Calu3 (cell line): ENCODE results near the gene CPT1C. TPM values are rescaled to one million over a fixed set of nuclear protein-coding genes. Genes with fewer than 3 reads are reported as not detected.

Source experiments
- BruUV-seq: library from RNA; stranded (reverse); fragments of 400-500 nt; replicated peaks from 2 replicates; lab custom pipeline; 2021; lab: Mats Ljungman, UMichigan
- CTCF ChIA-PET: fragments of 300-600 bp; sonication (Branson Sonifier 250); formaldehyde crosslinking; loops from one replicate; lab custom pipeline; 2022; ENCODE audit warnings: antibody characterized with exemption; lab: Charles Lee
- DNase-seq: peaks from one replicate; pipeline ENCODE4 v3.0.0; 2022
- H3K27ac Mint-ChIP-seq: one replicate; pipeline ENCODE4 v1.8.0; 2022; ENCODE audit warnings: mixed read lengths; ENCODE audit not compliant: unreplicated experiment
- H3K27me3 Mint-ChIP-seq: one replicate; pipeline ENCODE4 v1.8.0; 2022; ENCODE audit warnings: mixed read lengths; ENCODE audit not compliant: unreplicated experiment
- H3K36me3 Mint-ChIP-seq: one replicate; pipeline ENCODE4 v1.8.0; 2022; ENCODE audit warnings: mild to moderate bottlenecking, moderate library complexity, mixed read lengths; ENCODE audit not compliant: insufficient read depth, unreplicated experiment
- H3K4me1 Mint-ChIP-seq: one replicate; pipeline ENCODE4 v1.8.0; 2022; ENCODE audit warnings: mild to moderate bottlenecking, low read depth, mixed read lengths; ENCODE audit not compliant: unreplicated experiment
- H3K4me3 Mint-ChIP-seq: one replicate; pipeline ENCODE4 v1.8.0; 2022; ENCODE audit warnings: mild to moderate bottlenecking, low read depth, moderate library complexity, mixed read lengths; ENCODE audit not compliant: unreplicated experiment
- H3K9me3 Mint-ChIP-seq: one replicate; pipeline ENCODE4 v1.8.0; 2022; ENCODE audit warnings: low read depth, mixed read lengths; ENCODE audit not compliant: unreplicated experiment
- intact Hi-C: fragments of 100-400 bp; cut with micrococcal nuclease; formaldehyde crosslinking; loops from one replicate; pipeline ENCODE4 v1.10.0; 2022; ENCODE audit not compliant: unreplicated experiment
- total RNA-seq: library from RNA; stranded (reverse); gene quantifications from 2 replicates; pipeline ENCODE4 v1.2.3, GENCODE V29; 2022
- TF ChIP-seq, protein P1 (sequence below): fragments of 200-600 bp; IDR thresholded peaks from one replicate; pipeline ENCODE4 v1.8.0; 2022; ENCODE audit warnings: antibody characterized with exemption; ENCODE audit not compliant: unreplicated experiment

The CPT1C gene
- total RNA-seq, 1 experiment from 2014 or later, result 0.57 TPM

DNA sequence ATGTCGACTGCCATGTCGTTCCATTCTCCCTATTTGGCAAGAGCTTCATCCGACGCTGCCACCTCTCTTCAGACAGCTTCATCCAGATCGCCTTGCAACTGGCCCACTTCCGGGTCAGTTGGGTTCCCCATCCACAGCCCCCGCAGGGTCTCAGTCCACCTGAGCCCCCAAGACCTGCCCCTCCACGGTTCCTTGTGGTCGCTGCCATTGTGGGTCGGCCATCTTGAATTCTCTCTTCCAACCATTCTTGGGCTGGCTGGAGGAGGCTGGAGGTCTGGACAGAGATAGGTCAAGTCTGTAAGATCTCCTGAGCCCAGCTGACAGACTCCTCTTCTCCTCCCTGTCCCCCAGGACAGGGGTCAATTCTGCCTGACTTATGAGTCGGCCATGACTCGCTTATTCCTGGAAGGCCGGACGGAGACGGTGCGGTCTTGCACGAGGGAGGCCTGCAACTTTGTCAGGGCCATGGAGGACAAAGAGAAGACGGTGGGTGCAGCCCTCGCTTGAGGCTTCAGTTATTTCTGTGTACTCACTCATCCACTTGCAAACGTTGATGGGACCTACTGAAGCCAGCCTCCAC, 19.5 kb downstream of the CPT1C start:
- Mint-ChIP-seq H3K27ac (no peak overlapping the region), H3K36me3 (no peaks in the 10 kb centered on the region), H3K4me1 (peaks cover 8% of the 10 kb centered on the region), H3K9me3 (peaks cover 3% of the 10 kb centered on the region), H3K4me3 (no peak overlapping the region), H3K27me3 (peaks cover 24% of the 10 kb centered on the region)
- no TSS peak for BruUV-seq
- intact Hi-C loops, result no loop called here
- CTCF ChIA-PET, result no interaction called here
- TF ChIP-seq, protein P1, sequence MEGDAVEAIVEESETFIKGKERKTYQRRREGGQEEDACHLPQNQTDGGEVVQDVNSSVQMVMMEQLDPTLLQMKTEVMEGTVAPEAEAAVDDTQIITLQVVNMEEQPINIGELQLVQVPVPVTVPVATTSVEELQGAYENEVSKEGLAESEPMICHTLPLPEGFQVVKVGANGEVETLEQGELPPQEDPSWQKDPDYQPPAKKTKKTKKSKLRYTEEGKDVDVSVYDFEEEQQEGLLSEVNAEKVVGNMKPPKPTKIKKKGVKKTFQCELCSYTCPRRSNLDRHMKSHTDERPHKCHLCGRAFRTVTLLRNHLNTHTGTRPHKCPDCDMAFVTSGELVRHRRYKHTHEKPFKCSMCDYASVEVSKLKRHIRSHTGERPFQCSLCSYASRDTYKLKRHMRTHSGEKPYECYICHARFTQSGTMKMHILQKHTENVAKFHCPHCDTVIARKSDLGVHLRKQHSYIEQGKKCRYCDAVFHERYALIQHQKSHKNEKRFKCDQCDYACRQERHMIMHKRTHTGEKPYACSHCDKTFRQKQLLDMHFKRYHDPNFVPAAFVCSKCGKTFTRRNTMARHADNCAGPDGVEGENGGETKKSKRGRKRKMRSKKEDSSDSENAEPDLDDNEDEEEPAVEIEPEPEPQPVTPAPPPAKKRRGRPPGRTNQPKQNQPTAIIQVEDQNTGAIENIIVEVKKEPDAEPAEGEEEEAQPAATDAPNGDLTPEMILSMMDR, result no peak
- DNase-seq, result no peak

DNA sequence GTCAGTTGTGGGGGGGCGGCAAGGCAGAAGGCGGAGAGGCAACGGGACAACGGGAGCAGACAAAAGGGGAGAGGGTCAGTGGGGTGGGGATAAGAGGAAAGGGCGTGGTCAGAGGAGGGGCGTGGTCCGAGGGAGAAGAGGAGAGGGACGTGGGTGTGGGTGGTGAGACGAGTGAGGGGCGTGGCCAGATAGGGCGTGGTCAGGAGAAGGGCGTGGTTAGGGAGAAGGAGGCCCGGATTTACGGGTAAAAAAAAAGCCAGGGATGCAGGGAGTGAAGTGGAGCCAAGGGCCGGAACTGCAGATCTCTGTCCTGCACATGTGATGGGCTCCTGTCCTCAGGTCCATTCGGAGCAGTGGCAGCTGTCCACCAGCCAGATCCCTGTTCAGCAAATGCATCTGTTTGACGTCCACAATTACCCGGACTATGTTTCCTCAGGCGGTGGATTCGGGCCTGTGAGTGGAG, 21.5 kb downstream of the CPT1C start:
- H3K4me3 Mint-ChIP-seq, result no peak overlapping the region
- CTCF ChIA-PET, result interaction anchor here (0.6 kb wide), 1 partner anchor 142 kb away, joined by 3 read pairs; no protein-coding TSS in a partner anchor
- peaks cover 3% of the 10 kb centered on the region for H3K9me3 Mint-ChIP-seq
- peak; percentile 43 for DNase-seq
- no peaks in the 10 kb centered on the region for H3K36me3 Mint-ChIP-seq
- TF ChIP-seq, protein P1, result no peak
- H3K27ac Mint-ChIP-seq, result no peak overlapping the region
- peaks cover 24% of the 10 kb centered on the region for H3K27me3 Mint-ChIP-seq
- BruUV-seq, result no TSS peak
- peaks cover 8% of the 10 kb centered on the region for H3K4me1 Mint-ChIP-seq
- intact Hi-C loops, result no loop called here

DNA sequence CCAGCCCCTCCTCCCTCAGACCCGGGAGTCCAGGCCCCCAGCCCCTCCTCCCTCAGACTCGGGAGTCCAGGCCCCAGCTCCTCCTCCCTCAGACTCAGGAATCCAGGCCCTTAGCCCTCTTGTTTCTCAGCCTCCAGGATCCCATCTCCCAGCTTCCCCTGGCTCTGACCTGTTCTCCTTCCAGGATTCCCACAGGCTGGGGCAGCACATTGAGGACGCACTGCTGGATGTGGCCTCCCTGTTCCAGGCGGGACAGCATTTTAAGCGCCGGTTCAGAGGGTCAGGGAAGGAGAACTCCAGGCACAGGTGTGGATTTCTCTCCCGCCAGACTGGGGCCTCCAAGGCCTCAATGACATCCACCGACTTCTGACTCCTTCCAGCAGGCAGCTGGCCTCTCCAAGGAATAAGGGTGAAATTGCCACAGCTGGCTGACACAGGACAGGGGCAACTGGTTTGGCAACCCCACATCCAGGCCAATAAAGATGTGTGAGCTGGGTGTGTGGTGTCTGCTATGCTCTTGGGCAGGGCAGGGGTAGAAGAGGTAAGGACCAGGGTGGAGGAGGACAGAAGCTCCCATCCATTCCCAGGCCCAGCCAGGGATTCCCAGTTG, 22.4 kb downstream of the CPT1C start:
- H3K27me3 Mint-ChIP-seq, result peaks cover 24% of the 10 kb centered on the region
- no peak overlapping the region for H3K4me3 Mint-ChIP-seq
- no peaks in the 10 kb centered on the region for H3K36me3 Mint-ChIP-seq
- H3K27ac Mint-ChIP-seq, result no peak overlapping the region
- CTCF ChIA-PET, result interaction anchor here (0.5 to 0.6 kb wide), 3 partner anchors 51 to 1091 kb away, joined by 3 to 7 read pairs (median 3); no protein-coding TSS in a partner anchor
- TF ChIP-seq, protein P1, result no peak
- peaks cover 8% of the 10 kb centered on the region for H3K4me1 Mint-ChIP-seq
- intact Hi-C loops, result no loop called here
- BruUV-seq, result no TSS peak
- no peak for DNase-seq
- peaks cover 3% of the 10 kb centered on the region for H3K9me3 Mint-ChIP-seq

DNA sequence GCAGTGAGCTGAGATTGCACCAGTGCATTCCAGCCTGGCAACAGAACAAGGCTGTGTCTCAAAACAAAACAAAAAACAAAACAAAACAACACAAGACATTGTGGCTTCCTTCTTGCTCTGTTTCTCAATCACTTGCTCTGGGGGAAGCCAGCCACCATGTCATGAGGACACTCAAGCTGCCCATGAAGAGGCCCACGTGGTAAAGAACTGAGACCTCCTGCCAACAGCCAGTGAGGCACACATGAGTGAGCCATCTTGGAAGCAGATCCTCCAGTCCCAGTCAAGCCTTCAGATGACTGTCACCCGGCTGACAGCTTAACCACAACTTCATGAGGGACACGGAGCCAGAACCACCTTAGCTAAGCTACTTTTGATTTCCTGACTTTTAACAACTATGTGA, 25.2 kb downstream of the CPT1C start:
- H3K36me3 Mint-ChIP-seq, result no peaks in the 10 kb centered on the region
- no TSS peak for BruUV-seq
- H3K4me3 Mint-ChIP-seq, result no peak overlapping the region
- CTCF ChIA-PET, result no interaction called here
- H3K27me3 Mint-ChIP-seq, result no peaks in the 10 kb centered on the region
- H3K9me3 Mint-ChIP-seq, result no peaks in the 10 kb centered on the region
- no peak for DNase-seq
- peaks cover 8% of the 10 kb centered on the region for H3K4me1 Mint-ChIP-seq
- intact Hi-C loops, result no loop called here
- H3K27ac Mint-ChIP-seq, result no peak overlapping the region
- TF ChIP-seq, protein P1, result no peak
